A673 (cell line): ENCODE measurements around the gene MCM3AP. TPM values are rescaled to one million over a fixed set of nuclear protein-coding genes. Genes with fewer than 3 reads are reported as not detected.

Experiments
- BruUV-seq: library from RNA; stranded (reverse); fragments of 400-500 nt; replicated peaks from 2 replicates; lab custom pipeline; 2021; lab: Mats Ljungman, UMichigan
- CTCF ChIA-PET: fragments of 300-600 bp; sonication (Branson Sonifier 250); formaldehyde crosslinking; loops from one replicate; lab custom pipeline; 2022; ENCODE audit warnings: antibody characterized with exemption; lab: Charles Lee
- POLR2A ChIA-PET: fragments of 300-600 bp; sonication (Branson Sonifier 250); formaldehyde crosslinking; loops from one replicate; lab custom pipeline; 2022; ENCODE audit warnings: antibody characterized with exemption; ENCODE audit not compliant: low non-redundant PET; lab: Charles Lee
- DNase-seq: peaks from one replicate; pipeline ENCODE4 v3.0.0-alpha.2; 2015; ENCODE audit warnings: low spot score
- H3K27ac ChIP-seq: fragments of 200-600 bp; sonication (generic); 2 replicates; pipeline ENCODE4 v1.5.1; 2016; ENCODE audit warnings: mixed run types, low read depth, mild to moderate bottlenecking, mixed read lengths, antibody characterized with exemption, low read length; ENCODE audit not compliant: poor library complexity, severe bottlenecking
- H3K27me3 ChIP-seq: fragments of 200-600 bp; sonication (generic); replicated peaks from 2 replicates; pipeline ENCODE4 v1.6.1; 2017; ENCODE audit warnings: mixed run types, low read depth, mild to moderate bottlenecking, mixed read lengths, antibody characterized with exemption, low read length; ENCODE audit not compliant: insufficient read depth, poor library complexity
- H3K36me3 ChIP-seq: fragments of 200-600 bp; sonication (generic); 2 replicates; pipeline ENCODE4 v1.6.1; 2016; ENCODE audit warnings: mixed run types, mild to moderate bottlenecking, mixed read lengths, antibody characterized with exemption, low read length; ENCODE audit not compliant: insufficient read depth, poor library complexity, severe bottlenecking
- H3K4me1 ChIP-seq: fragments of 200-600 bp; sonication (generic); 2 replicates; pipeline ENCODE4 v1.6.1; 2017; ENCODE audit warnings: mixed run types, mild to moderate bottlenecking, mixed read lengths, antibody characterized with exemption, low read length; ENCODE audit not compliant: insufficient read depth, poor library complexity, severe bottlenecking
- H3K4me3 ChIP-seq: fragments of 200-600 bp; sonication (generic); 2 replicates; pipeline ENCODE4 v1.5.1; 2016; ENCODE audit warnings: low read depth, mixed run types, mild to moderate bottlenecking, mixed read lengths, low read length; ENCODE audit not compliant: poor library complexity, severe bottlenecking
- H3K9me3 ChIP-seq: fragments of 200-600 bp; sonication (generic); 2 replicates; pipeline ENCODE4 v1.6.1; 2016; ENCODE audit warnings: mixed run types, low read depth, mild to moderate bottlenecking, mixed read lengths, antibody characterized with exemption, low read length; ENCODE audit not compliant: poor library complexity, severe bottlenecking
- CTCF ChIP-seq: fragments of 300-800, 200-600 bp; sonication (generic); conservative IDR thresholded peaks from 2 replicates; pipeline ENCODE4 v1.5.1; 2017; ENCODE audit warnings: low read depth, mild to moderate bottlenecking, antibody characterized with exemption, low read length, moderate library complexity, mixed read lengths
- EZH2 ChIP-seq: fragments of 200-600 bp; sonication (generic); IDR thresholded peaks from 2 replicates; pipeline ENCODE4 v1.6.1; 2017; ENCODE audit warnings: borderline replicate concordance, low read depth, mild to moderate bottlenecking, mixed read lengths, antibody characterized with exemption, low read length; ENCODE audit not compliant: poor library complexity, severe bottlenecking
- intact Hi-C: fragments of 100-400 bp; cut with micrococcal nuclease; formaldehyde crosslinking; loops from one replicate; pipeline ENCODE4 v1.10.0; 2022; ENCODE audit not compliant: unreplicated experiment
- total RNA-seq: library from RNA; stranded (reverse); gene quantifications from 2 replicates; pipeline ENCODE4 v1.2.3, GENCODE V29; 2021

The MCM3AP gene
- total RNA-seq, 1 experiment from 2014 or later: 121 TPM

- ChIA-PET CTCF (no interaction called here), POLR2A (no interaction called here)
- Histone ChIP-seq H3K9me3 (no peaks in the 10 kb centered on the region), H3K4me1 (no peaks in the 10 kb centered on the region), H3K27ac (no peak overlapping the region), H3K4me3 (no peak overlapping the region), H3K36me3 (peaks cover 60% of the 10 kb centered on the region), H3K27me3 (no peaks in the 10 kb centered on the region)
- intact Hi-C loops: no loop called here
- TF ChIP-seq CTCF (no peak), EZH2 (no peak)
- BruUV-seq: no TSS peak
- DNase-seq: no peak
Observed at GRCh38 chr21:46218906-46219590, 66.4 kb downstream of the MCM3AP start.

GRCh38 chr21:46217511-46218196 is 67.8 kb downstream of the MCM3AP start:
- CTCF ChIA-PET: no interaction called here
- POLR2A ChIA-PET: interaction anchor here (0.7 kb wide), 1 partner anchor 105 kb away, joined by 11 read pairs; no protein-coding TSS in a partner anchor
- TSS peak; percentile 6 for BruUV-seq
- Histone ChIP-seq H3K4me3 (no peak overlapping the region), H3K27me3 (no peaks in the 10 kb centered on the region), H3K9me3 (no peaks in the 10 kb centered on the region), H3K27ac (no peak overlapping the region), H3K36me3 (peaks cover 66% of the 10 kb centered on the region), H3K4me1 (no peaks in the 10 kb centered on the region)
- DNase-seq: no peak
- intact Hi-C loops: no loop called here
- TF ChIP-seq EZH2: no peak
- no peak for TF ChIP-seq CTCF

GRCh38 chr21:46216132-46216747 is 69.2 kb downstream of the MCM3AP start:
- intact Hi-C loops: no loop called here
- Histone ChIP-seq H3K4me3 (no peak overlapping the region), H3K27ac (no peak overlapping the region), H3K9me3 (no peaks in the 10 kb centered on the region), H3K27me3 (no peaks in the 10 kb centered on the region), H3K4me1 (no peaks in the 10 kb centered on the region), H3K36me3 (peaks cover 58% of the 10 kb centered on the region)
- no peak for TF ChIP-seq EZH2
- TF ChIP-seq CTCF: no peak
- no TSS peak for BruUV-seq
- ChIA-PET CTCF (no interaction called here), POLR2A (no interaction called here)
- no peak for DNase-seq
